HFFc6 (cell line): Measurements from ENCODE around the gene UAP1. TPM values are rescaled to one million over a fixed set of nuclear protein-coding genes. Genes with fewer than 3 reads are reported as not detected.

Experiments
- DNase-seq: peaks from one replicate; pipeline ENCODE4 v3.0.0-alpha.2; 2018
- H3K27ac Mint-ChIP-seq: 2 replicates; pipeline ENCODE4 v1.8.0; 2020; ENCODE audit warnings: mild to moderate bottlenecking, mixed read lengths
- H3K27me3 Mint-ChIP-seq: 2 replicates; pipeline ENCODE4 v1.8.0; 2021; ENCODE audit warnings: mild to moderate bottlenecking, moderate library complexity, mixed read lengths; ENCODE audit not compliant: insufficient read depth
- H3K36me3 Mint-ChIP-seq: 2 replicates; pipeline ENCODE4 v1.8.0; 2021; ENCODE audit warnings: low read depth, mixed read lengths
- H3K4me1 Mint-ChIP-seq: 2 replicates; pipeline ENCODE4 v1.8.0; 2020; ENCODE audit warnings: low read depth, mixed read lengths
- H3K4me3 Mint-ChIP-seq: 2 replicates; pipeline ENCODE4 v1.8.0; 2020; ENCODE audit warnings: mild to moderate bottlenecking, moderate library complexity, mixed read lengths
- H3K9me3 Mint-ChIP-seq: 2 replicates; pipeline ENCODE4 v1.8.0; 2020; ENCODE audit warnings: mild to moderate bottlenecking, mixed read lengths
- CTCF ChIP-seq: fragments of 200-600 bp; sonication (generic); IDR thresholded peaks from 2 replicates; pipeline ENCODE4 v1.5.0; 2021; ENCODE audit warnings: antibody characterized with exemption, mild to moderate bottlenecking
- total RNA-seq, 6 experiments: library from RNA; stranded (reverse); fragmentation: NEBNext Ultra II Directional; extraction: Animal tissue kit (Norgen Biotek cat#: 25700); gene quantifications; 2 replicates in 1 of 6; 3 replicates in 5 of 6; pipeline ENCODE4 v1.2.3, GENCODE V29; 2021

UAP1 gene
- total RNA-seq, 6 experiments from 2014 or later = 105 to 192 (median 117) TPM

- DNase-seq = no peak
- Mint-ChIP-seq H3K4me1 (peaks cover 65% of the 10 kb centered on the region), H3K4me3 (peak overlapping the region; percentile 93), H3K9me3 (no peaks in the 10 kb centered on the region), H3K36me3 (peaks cover 31% of the 10 kb centered on the region), H3K27me3 (no peaks in the 10 kb centered on the region; the same call in 1 of the 2 replicates), H3K27ac (peak overlapping the region; percentile 88)
- TF ChIP-seq CTCF = no peak
Observed at GRCh38 chr1:162632698-162633080, 71.2 kb downstream of the UAP1 start.

GRCh38 chr1:162633081-162633762 is 71.7 kb downstream of the UAP1 start:
- peaks cover 61% of the 10 kb centered on the region for H3K4me1 Mint-ChIP-seq
- peak; percentile 48 for TF ChIP-seq CTCF
- H3K4me3 Mint-ChIP-seq = peak overlapping the region; percentile 93
- H3K27me3 Mint-ChIP-seq = no peaks in the 10 kb centered on the region; the same call in 1 of the 2 replicates
- peaks cover 31% of the 10 kb centered on the region for H3K36me3 Mint-ChIP-seq
- H3K9me3 Mint-ChIP-seq = no peaks in the 10 kb centered on the region
- peak; percentile 44 for DNase-seq
- peak overlapping the region; percentile 88 for H3K27ac Mint-ChIP-seq

GRCh38 chr1:162635418-162635817 is 73.9 kb downstream of the UAP1 start:
- H3K4me1 Mint-ChIP-seq = peaks cover 50% of the 10 kb centered on the region
- peak overlapping the region; percentile 88 for H3K27ac Mint-ChIP-seq
- peak overlapping the region; percentile 93 for H3K4me3 Mint-ChIP-seq
- no peaks in the 10 kb centered on the region for H3K9me3 Mint-ChIP-seq
- DNase-seq = no peak
- no peak for TF ChIP-seq CTCF
- H3K27me3 Mint-ChIP-seq = no peaks in the 10 kb centered on the region; the same call in 1 of the 2 replicates
- peaks cover 43% of the 10 kb centered on the region for H3K36me3 Mint-ChIP-seq

- Mint-ChIP-seq H3K27me3 (no peaks in the 10 kb centered on the region; the same call in 1 of the 2 replicates), H3K4me3 (no peak overlapping the region), H3K4me1 (peaks cover 71% of the 10 kb centered on the region), H3K36me3 (peaks cover 47% of the 10 kb centered on the region), H3K27ac (no peak overlapping the region), H3K9me3 (no peaks in the 10 kb centered on the region)
- DNase-seq = no peak
- no peak for TF ChIP-seq CTCF
Observed at GRCh38 chr1:162639718-162640117, 78.2 kb downstream of the UAP1 start.

- no peaks in the 10 kb centered on the region for H3K27me3 Mint-ChIP-seq
- H3K4me1 Mint-ChIP-seq = peaks cover 70% of the 10 kb centered on the region
- peaks cover 44% of the 10 kb centered on the region for H3K36me3 Mint-ChIP-seq
- H3K9me3 Mint-ChIP-seq = no peaks in the 10 kb centered on the region
- H3K27ac Mint-ChIP-seq = peak overlapping the region; percentile 1; the same call in 1 of the 2 replicates
- no peak for DNase-seq
- TF ChIP-seq CTCF = no peak
- no peak overlapping the region for H3K4me3 Mint-ChIP-seq
Observed at GRCh38 chr1:162641114-162641513, 79.6 kb downstream of the UAP1 start.
